ENCODE measurements around the gene ADAMTS17.

GRCh38 chr15:99959326-99959725, 382.4 kb downstream of the ADAMTS17 start:
- TF ChIP-seq SIN3A (IDR thresholded peaks at IDR 0.05; ENCODE audit: borderline replicate concordance, insufficient read depth, low read depth, low read length) (no peak), CTCF (IDR thresholded peaks at IDR 0.05) (no peak)
